ENCODE measurements around the gene MYO10. TPM values are rescaled to one million over a fixed set of nuclear protein-coding genes. Genes with fewer than 3 reads are reported as not detected.

Gene MYO10
- total and polyA plus RNA-seq, 2 of the 8 experiments (the other 6 are each of a cell fraction or from before 2014, with no cell fraction given) = 21.5 to 107 TPM

DNA sequence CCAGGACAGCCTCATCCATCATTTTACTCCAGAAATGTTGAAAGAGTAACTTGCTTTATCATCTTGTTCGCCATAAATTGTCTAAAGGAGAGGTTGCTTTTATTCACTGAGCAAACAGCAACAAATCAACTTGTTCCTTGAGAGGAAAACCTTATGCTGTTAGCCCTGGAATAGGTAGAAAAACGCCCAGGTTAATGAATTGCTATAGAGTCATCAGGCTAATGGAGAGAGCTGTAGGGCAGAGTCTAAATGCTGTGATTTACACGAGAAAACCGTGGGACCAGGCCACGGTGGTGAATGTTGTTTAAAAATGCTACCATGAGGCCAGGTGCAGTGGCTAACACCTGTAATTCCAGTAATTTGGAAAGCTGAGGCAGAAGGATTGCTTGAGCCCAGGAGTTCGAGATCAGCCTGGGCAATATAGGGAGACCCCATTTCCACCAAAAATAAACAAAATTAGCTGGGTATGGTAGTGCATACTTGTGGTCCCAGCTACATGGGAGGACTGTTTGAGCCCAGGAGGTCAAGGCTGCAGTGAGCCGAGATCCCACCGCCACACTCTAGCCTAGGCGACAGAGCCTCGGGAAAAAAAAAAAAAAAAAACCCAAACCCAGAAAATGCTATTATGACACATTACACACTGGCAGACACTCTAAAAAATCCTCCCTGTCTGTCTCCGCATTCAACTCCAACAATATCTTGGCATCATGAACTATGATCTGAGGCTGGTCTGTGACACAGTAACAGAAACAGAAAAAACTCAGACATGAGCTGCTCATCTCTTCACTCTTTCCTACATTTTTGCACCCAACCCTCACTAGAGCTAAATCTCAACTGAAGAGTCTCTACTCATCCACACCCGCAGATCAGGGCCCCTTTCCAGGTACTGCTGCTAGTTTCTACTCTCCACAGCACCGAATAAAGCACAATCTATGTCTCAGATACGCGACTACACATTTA, 200.7 kb downstream of the MYO10 start (continued):
- TF ChIP-seq EZH2 (IDR thresholded peaks at IDR 0.05; ENCODE audit: low read depth, low read length, severe bottlenecking) = no peak
- no peak for TF ChIP-seq BRCA1 (IDR thresholded peaks at IDR 0.05; ENCODE audit: low read depth, low read length)
- TF ChIP-seq EP300 (IDR thresholded peaks at IDR 0.05; ENCODE audit: borderline replicate concordance in 1 of 2, low read depth in 2 of 2, low read length in 2 of 2) = no peak
- no peak for TF ChIP-seq POLR2A (IDR thresholded peaks at IDR 0.05; ENCODE audit: control extremely low read depth in 1 of 2, low read depth in 2 of 2, low read length in 2 of 2)
- TF ChIP-seq FOSL1 (IDR thresholded peaks at IDR 0.05; ENCODE audit: insufficient read depth, low read depth, low read length) = no peak
- TF ChIP-seq CHD2 (IDR thresholded peaks at IDR 0.05; ENCODE audit: low read length) = no peak
- TF ChIP-seq, protein P1, sequence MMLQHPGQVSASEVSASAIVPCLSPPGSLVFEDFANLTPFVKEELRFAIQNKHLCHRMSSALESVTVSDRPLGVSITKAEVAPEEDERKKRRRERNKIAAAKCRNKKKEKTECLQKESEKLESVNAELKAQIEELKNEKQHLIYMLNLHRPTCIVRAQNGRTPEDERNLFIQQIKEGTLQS (IDR thresholded peaks at IDR 0.05; ENCODE audit: insufficient read depth, low read depth, low read length) = no peak
